GM19351 (cell line): Measurements from ENCODE around the gene HSD11B1.

ENCODE experiments used
- ATAC-seq: cut with Tn5 transposase; IDR thresholded peaks from one replicate; pipeline ENCODE4 v1.9.1; 2021; ENCODE audit warnings: mild to moderate bottlenecking, moderate library complexity; ENCODE audit not compliant: unreplicated experiment

The HSD11B1 gene

DNA sequence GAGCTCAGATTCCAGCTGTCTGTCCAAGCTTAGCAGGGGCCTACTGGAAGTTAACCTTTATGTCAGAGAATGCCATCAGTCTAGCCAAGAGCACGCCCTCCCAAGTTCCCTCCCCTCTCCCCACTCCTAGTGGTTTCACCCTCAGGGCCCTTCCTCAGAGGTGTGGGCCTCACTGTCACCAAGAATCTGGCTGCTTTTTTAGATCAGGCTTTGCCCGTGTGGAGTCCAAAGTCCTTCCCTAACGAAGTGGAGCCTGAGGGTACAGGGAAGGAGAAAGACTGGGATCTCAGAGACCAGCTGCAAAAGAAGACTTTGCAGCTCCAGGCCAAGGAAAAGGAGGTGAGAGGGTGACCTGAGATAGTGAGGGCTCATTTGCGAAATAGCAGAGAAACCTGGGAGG is 75.6 kb downstream of the HSD11B1 start:
- no peak for ATAC-seq

DNA sequence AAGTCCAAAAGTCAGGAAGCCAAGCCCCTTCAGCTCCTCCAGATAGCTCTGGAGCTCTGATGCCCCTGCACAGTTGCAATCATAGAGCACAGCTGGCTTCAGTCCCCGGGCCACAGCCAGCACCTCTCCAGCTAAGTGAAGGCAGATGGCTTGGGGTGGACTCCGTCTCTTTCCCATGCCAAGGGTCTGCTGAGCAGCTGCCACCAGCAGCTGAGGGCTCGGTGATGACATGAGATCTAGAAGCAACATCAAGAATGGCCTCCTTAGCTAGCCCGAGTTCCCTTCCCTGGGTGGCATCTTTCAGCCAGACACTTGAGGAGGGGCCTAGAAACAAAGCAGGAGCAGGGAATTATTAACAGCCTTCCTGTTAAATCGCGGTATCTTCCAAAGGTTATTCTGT is 78.7 kb downstream of the HSD11B1 start:
- ATAC-seq: no peak
